Activated CD8-positive, alpha-beta memory T cell treated with anti-CD3 and anti-CD28 coated beads for 48 hours (primary cell): ENCODE data around the gene MAPRE2.
"Not testable (repeated sequence)": the region's sequence is repeated elsewhere in the genome, so short reads cannot be mapped to it uniquely, and the experiment has no call there.

Experiments used
- DNase-seq, 3 experiments: peaks; one replicate each; pipeline ENCODE4 v3.0.0-alpha.2; 2020; ENCODE audit warnings: low read depth in 2 of 3, low spot score in 2 of 3

MAPRE2 gene

DNA sequence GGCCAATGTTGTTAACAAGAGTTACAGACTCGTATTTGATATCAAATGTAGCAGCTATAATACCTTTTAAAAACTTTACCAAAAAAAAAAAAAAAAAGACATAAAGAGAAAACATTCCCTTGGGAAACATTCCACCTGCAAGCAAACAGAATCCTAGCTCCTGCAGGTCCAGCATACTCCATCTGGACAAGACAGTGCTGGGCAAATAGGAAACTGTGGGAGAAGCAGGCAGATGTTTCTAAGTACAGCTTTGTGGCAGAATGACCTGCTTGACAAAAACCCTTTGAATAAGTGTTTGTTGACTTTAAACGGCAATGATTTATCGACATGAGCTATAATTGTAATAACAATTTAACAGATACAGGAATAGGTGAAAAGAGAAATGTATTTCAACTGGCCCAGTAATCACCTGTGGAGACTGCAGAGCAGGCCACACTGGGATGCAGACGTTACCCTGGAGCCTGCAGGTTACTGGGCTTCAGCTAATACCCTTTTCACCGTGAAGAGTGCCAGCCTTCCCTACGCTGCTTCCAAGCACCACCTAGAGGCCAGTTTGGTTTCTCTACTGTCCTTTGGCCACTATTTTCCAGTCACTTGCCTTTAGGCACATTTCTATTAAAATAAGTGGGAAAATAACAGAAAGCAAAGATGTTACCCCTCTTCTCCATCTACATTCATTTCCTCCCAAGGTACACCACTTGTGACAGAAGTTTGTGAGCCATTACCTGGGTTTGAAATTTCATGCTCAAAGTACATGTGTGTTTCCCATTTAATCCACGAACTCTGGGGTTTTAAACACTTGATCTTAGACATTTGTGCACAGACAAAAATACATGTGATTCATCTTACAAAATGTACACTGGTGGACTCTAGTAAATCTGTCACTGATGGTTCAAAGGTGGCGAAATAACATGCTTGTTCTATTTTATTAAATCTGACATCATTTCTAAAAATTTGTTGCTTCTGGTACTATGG lies 102.7 kb downstream of the MAPRE2 start:
- no peak for DNase-seq

GRCh38 chr18:35144698-35145097 lies 103.5 kb downstream of the MAPRE2 start:
- no peak for DNase-seq

- not testable (repeated sequence) for DNase-seq
Measured at GRCh38 chr18:35150195-35150594, 109.0 kb downstream of the MAPRE2 start.

- no peak for DNase-seq
Measured at GRCh38 chr18:35153609-35154272, 112.5 kb downstream of the MAPRE2 start.

- DNase-seq = no peak
Measured at GRCh38 chr18:35155398-35156117, 114.3 kb downstream of the MAPRE2 start.

GRCh38 chr18:35157181-35157580 lies 116.0 kb downstream of the MAPRE2 start:
- DNase-seq = no peak

GRCh38 chr18:35158728-35159450 lies 117.7 kb downstream of the MAPRE2 start:
- no peak for DNase-seq

- DNase-seq = no peak
Measured at GRCh38 chr18:35159782-35160181, 118.6 kb downstream of the MAPRE2 start.

DNA sequence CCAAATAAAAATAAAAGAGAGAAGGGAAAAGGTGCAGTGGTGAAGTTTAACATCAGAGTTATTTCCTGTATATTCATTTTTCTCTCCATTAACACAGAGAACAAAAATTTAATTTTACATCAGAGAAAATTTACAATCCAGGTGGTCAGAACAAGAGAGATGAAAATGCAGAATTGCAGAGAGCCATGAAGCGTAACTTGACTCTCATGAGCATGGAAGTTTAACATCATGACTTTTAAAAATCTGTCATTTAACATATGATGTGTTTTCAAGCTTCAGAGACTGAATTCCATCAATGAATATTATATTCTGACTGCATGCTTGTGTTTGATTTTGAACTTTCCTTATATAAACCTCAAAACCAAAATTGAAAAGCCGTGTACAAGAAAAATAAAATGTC lies 120.3 kb downstream of the MAPRE2 start:
- no peak for DNase-seq

DNA sequence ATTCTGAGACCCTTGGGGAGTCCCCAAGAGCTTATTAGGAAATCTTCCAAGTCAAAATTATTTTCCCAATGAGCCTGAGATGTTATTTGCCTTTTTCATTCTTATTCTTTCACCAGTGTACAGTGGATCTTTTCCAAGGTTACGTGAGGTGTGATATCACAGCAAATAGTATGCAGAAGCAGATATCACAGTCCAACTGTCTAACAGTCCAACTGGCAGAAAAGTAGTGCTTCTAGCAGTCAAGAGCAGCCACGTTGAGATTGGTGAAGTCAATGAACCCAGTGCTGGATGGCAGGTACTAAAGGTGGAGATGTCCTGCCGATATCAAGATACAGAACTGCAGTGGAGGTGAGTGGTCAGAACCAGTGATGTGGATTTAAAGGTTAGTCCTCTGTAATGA lies 120.7 kb downstream of the MAPRE2 start:
- DNase-seq = no peak

- no peak for DNase-seq
Measured at GRCh38 chr18:35163014-35163539, 121.9 kb downstream of the MAPRE2 start.

DNA sequence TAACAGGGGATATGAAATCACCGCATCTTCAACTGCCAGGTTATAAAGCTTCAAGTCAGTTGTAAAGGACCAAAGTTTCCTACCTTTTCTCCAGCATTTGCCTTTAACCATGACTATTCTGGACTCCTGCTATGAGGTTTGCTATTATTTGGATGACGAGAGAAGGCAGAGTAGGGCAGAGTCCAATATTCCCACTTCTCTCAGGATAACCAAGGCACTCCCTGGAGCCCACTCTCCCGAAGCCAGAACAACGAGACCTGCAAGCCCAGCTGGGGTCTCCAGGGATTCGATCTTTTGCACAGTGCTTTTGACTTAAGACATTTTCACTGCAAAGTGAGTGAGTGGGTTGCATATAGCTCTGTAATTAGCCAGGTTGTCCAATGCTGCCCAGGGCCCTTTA lies 122.5 kb downstream of the MAPRE2 start:
- DNase-seq = no peak

DNA sequence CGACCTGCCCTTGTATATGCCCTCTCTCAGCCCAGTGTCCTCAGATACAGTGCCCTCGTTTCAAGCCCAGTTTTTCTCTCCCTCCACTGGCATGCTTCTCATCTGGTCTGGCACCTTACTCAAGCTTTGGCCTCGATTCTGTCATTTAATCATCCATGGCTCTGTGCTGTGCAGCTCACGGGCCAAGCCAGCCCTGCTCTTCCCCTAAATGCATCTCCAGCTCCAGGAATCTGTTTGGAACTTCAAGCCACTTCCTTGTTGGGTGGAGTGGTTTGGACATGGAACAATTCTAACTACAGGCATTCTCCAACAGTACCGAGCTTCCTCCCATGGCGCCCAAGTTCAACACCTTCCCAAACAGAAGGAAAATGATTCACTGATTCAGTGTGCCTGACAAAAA lies 122.9 kb downstream of the MAPRE2 start:
- no peak for DNase-seq

GRCh38 chr18:35167332-35167731 lies 126.1 kb downstream of the MAPRE2 start:
- DNase-seq = no peak

GRCh38 chr18:35167857-35168256 lies 126.6 kb downstream of the MAPRE2 start:
- DNase-seq = no peak

DNA sequence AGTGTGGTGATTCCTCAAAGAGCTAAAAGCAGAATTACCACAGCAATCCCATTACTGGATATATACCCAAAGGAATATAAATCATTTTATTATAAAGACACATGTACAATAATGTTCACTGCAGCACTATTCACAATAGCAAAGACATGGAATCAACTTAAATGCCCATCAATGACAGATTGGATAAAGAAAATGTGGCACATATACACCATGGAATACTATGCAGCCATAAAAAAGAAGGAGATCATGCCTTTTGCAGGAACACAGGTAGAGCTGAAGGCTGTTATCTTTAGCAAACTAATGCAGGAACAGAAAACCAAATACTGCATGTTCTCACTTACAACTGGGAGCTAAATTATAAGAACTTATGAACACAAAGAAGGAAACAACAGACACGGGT lies 129.1 kb downstream of the MAPRE2 start:
- not testable (repeated sequence) for DNase-seq

GRCh38 chr18:35171315-35171987 lies 130.2 kb downstream of the MAPRE2 start:
- DNase-seq = no peak

DNA sequence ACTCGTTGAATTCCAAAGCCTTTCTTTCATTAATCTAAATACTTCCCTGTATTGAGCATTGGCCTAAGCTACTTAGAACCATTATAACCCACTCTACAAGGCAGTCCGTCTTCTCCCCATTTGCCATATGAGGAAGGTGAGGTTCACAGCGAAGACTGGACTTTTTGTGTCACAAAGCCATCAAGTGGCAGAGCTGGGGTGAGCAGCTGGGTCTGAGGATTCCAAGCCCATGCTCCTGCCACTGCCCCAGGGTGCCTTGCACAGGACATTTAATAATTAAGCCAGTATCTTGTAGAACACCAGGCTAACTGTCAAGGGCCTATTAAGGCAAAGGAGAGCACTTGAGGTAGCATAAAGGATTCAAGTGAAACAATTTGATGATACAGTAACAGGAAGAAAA lies 130.8 kb downstream of the MAPRE2 start:
- DNase-seq = no peak

- DNase-seq = no peak
Measured at GRCh38 chr18:35172451-35173035, 131.3 kb downstream of the MAPRE2 start.
